Liver (tissue), 3 donors: ENCODE results near the gene VWC2.

Source experiments
- EGR1 ChIP-seq, 2 donors: IDR thresholded peaks; 2 replicates each; pipeline ENCODE4 v1.6.1; 2016 to 2018; ENCODE audit warnings: antibody characterized with exemption in 2 of 2, low read depth in 2 of 2
- FOXA1 ChIP-seq: IDR thresholded peaks from 2 replicates; pipeline ENCODE4 v1.6.1; 2016; ENCODE audit warnings: antibody characterized with exemption
- GABPA ChIP-seq, 2 donors: IDR thresholded peaks in 1 of 2; conservative IDR thresholded peaks in 1 of 2; 2 replicates each; pipeline ENCODE4 v1.6.1; 2016; ENCODE audit warnings: antibody characterized with exemption in 2 of 2, mild to moderate bottlenecking in 1 of 2, moderate library complexity in 1 of 2
- HNF4A ChIP-seq, 2 donors: conservative IDR thresholded peaks; 2 replicates each; pipeline ENCODE4 v1.6.1; 2016; ENCODE audit warnings: antibody characterized with exemption in 2 of 2, mild to moderate bottlenecking in 2 of 2
- JUND ChIP-seq, 2 donors: IDR thresholded peaks; 2 replicates each; pipeline ENCODE4 v1.6.1; 2016; ENCODE audit warnings: antibody characterized with exemption in 2 of 2
- RAD21 ChIP-seq, 2 donors: IDR thresholded peaks; 2 replicates each; pipeline ENCODE4 v1.6.1; 2016; ENCODE audit warnings: antibody characterized with exemption in 2 of 2, mild to moderate bottlenecking in 2 of 2
- TAF1 ChIP-seq: conservative IDR thresholded peaks from 2 replicates; pipeline ENCODE4 v1.6.1; 2016; ENCODE audit warnings: antibody characterized with exemption, mild to moderate bottlenecking
- ZBTB33 ChIP-seq: IDR thresholded peaks from 2 replicates; pipeline ENCODE4 v1.6.1; 2016; ENCODE audit warnings: antibody characterized with exemption
- TF ChIP-seq, protein P1 (sequence below): fragments of 150-350 bp; IDR thresholded peaks from 2 replicates; pipeline ENCODE4 v1.5.1; 2017; ENCODE audit warnings: improper control_type of control experiment, low read depth, low read length; ENCODE audit not compliant: missing input control
- TF ChIP-seq, protein P2 (sequence below): IDR thresholded peaks from 2 replicates; pipeline ENCODE4 v1.6.1; 2016; ENCODE audit warnings: antibody characterized with exemption
- donor health status: healthy.
- donor health status: healthy.

DNA sequence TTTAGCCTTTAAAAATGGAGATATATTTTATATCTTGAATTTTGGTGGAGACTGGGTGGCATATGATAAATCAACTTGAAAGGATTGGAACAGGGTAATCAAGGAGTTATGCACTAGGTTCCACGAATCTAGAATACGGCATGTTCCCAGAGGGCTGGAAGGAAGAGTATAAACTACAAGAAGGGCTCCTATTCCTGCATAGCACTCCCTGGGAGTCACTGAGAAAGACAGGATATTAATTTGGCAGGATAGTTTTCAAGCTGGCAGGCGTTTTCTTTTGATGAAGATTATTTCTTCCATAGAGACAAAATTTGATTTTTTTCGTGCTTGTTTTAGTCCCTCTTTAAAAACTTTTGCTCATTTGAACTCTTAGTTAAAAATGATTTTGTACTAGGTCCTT lies 119.7 kb downstream of the VWC2 start:
- TF ChIP-seq RAD21 (IDR thresholded peaks at IDR 0.05): no peak
- TF ChIP-seq ZBTB33: no peak
- TF ChIP-seq, protein P1, sequence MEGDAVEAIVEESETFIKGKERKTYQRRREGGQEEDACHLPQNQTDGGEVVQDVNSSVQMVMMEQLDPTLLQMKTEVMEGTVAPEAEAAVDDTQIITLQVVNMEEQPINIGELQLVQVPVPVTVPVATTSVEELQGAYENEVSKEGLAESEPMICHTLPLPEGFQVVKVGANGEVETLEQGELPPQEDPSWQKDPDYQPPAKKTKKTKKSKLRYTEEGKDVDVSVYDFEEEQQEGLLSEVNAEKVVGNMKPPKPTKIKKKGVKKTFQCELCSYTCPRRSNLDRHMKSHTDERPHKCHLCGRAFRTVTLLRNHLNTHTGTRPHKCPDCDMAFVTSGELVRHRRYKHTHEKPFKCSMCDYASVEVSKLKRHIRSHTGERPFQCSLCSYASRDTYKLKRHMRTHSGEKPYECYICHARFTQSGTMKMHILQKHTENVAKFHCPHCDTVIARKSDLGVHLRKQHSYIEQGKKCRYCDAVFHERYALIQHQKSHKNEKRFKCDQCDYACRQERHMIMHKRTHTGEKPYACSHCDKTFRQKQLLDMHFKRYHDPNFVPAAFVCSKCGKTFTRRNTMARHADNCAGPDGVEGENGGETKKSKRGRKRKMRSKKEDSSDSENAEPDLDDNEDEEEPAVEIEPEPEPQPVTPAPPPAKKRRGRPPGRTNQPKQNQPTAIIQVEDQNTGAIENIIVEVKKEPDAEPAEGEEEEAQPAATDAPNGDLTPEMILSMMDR: no peak
- TF ChIP-seq GABPA (IDR thresholded peaks at IDR 0.05 in 1 of 2, conservative IDR thresholded peaks at IDR 0.05 in 1 of 2): no peak
- TF ChIP-seq HNF4A (conservative IDR thresholded peaks at IDR 0.05): no peak
- TF ChIP-seq EGR1 (IDR thresholded peaks at IDR 0.05; ENCODE audit: low read depth in 2 of 2): no peak
- no peak for TF ChIP-seq TAF1
- TF ChIP-seq FOXA1: no peak
- TF ChIP-seq, protein P2, sequence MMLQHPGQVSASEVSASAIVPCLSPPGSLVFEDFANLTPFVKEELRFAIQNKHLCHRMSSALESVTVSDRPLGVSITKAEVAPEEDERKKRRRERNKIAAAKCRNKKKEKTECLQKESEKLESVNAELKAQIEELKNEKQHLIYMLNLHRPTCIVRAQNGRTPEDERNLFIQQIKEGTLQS: no peak
- no peak for TF ChIP-seq JUND (IDR thresholded peaks at IDR 0.05)
